Psoas muscle (tissue), 8 donors: ENCODE results near the gene WDR44. TPM values are rescaled to one million over a fixed set of nuclear protein-coding genes. Genes with fewer than 3 reads are reported as not detected.
A peak's percentile ranks its signal among the peaks of the same experiment; 100 is the strongest.

Source experiments
- ATAC-seq, 4 donors: fragments of 200-7000 bp; cut with Tn5 transposase; one replicate each; pipeline ENCODE4 v1.9.1; 2020; ENCODE audit warnings: moderate library complexity in 3 of 4, mild to moderate bottlenecking in 2 of 4
- DNase-seq, 2 donors: peaks; one replicate each; pipeline ENCODE4 v3.0.0-alpha.2; 2020
- H3K27ac ChIP-seq: fragments of 200-600 bp; one replicate; pipeline ENCODE4 v1.8.0; 2022
- H3K27me3 ChIP-seq, 3 donors: fragments of 200-600 bp in 1 of 3; one replicate each; pipeline versions ENCODE4 v1.6.1 to v1.8.0; 2013 to 2022; ENCODE audit warnings: low read length in 2 of 3, mild to moderate bottlenecking in 2 of 3, moderate library complexity in 1 of 3; ENCODE audit not compliant: insufficient read depth in 3 of 3
- H3K36me3 ChIP-seq, 2 donors: fragments of 200-600 bp in 1 of 2; one replicate each; pipeline versions ENCODE4 v1.6.1 to v1.8.0; 2013 to 2022; ENCODE audit warnings: low read depth in 1 of 2, mild to moderate bottlenecking in 1 of 2, moderate library complexity in 1 of 2; ENCODE audit not compliant: insufficient read depth in 1 of 2
- H3K4me1 ChIP-seq: fragments of 200-600 bp; one replicate; pipeline ENCODE4 v1.8.0; 2022
- H3K4me3 ChIP-seq: fragments of 200-600 bp; one replicate; pipeline ENCODE4 v1.8.0; 2022; ENCODE audit warnings: mild to moderate bottlenecking
- H3K9me3 ChIP-seq: fragments of 200-600 bp; one replicate; pipeline ENCODE4 v1.8.0; 2022
- WGBS, 3 donors: extraction: QIAGEN DNeasy Blood & Tissue Kit; methylation state at CpG; one replicate each; pipeline versions ENCODE4 v1.1.6 to v1.1.7; 2013; 5-methylcytosine and 5-hydroxymethylcytosine counted together
- intact Hi-C, 2 donors: fragments of 100-400 bp; cut with DNase I; formaldehyde crosslinking; loops; one replicate each; pipeline versions ENCODE4 v1.11.0 to v1.14.2; 2022
- polyA plus RNA-seq, 3 donors: library from polyadenylated mRNA; stranded (reverse); fragments of 200-250 nt; gene quantifications; one replicate each; pipeline ENCODE4 v1.2.3, GENCODE V29; 2013
- total RNA-seq, 4 donors: library from RNA; stranded (reverse); fragmentation: NEBNext Ultra II Directional in 2 of 4; extraction: Animal tissue kit (Norgen Biotek cat#: 25700) in 2 of 4; gene quantifications; one replicate each; pipeline versions ENCODE4 v1.2.1 to v1.2.4, GENCODE V29; 2021 to 2023
- TF ChIP-seq, protein P1 (sequence below): fragments of 200-600 bp; IDR thresholded peaks from one replicate; pipeline ENCODE4 v1.8.0; 2022; ENCODE audit warnings: antibody characterized with exemption
- donor health status: healthy with polysubstance abuse.
- donor health status: DM: no; HTN: no; CAD: no; lungs with moderate emphysema.
- donor health status: Bipolar disorder and iron deficiency.
- donor health status: healthy.
- donor health status: DM: yes; HTN: yes; CAD: no.
- donor health status: DM: no; HTN: no; CAD: no.
- donor health status: DM: no; HTN: no; CAD: no.
- donor health status: DM: yes; HTN: yes; CAD: no.

The WDR44 gene
- total and polyA plus RNA-seq, 7 donors: 4.4 to 13.1 (median 9.6) TPM

DNA sequence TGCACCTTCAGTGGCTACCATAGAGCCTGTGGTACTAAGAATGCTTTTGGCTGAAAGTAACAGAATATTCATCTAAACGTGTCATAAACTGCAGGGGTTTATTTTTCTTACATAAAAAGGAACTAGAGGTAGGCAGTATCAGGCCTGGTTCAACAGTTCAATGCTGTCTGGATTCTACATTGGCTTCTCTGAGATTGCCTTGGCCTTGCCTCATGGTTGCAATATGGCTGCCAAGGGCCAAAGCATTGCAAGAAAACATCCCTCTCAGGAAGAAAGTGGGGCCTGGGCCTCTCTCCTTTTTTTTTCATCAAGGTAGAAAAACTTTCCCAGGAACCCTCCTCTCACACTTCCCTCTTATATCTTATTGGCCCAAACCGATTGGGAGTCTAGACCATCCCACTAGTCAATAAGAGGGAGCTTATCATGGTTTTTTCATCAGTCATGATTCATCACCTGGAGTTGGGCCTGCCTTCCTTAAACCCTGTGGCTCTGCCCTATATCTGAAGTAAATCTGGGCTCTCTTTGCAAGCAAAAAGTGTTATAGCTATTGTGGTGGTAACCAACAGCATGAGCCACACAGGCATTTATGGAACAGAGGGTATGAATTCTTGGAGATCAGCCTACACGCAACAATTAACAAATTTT is 147.9 kb downstream of the WDR44 start:
- DNase-seq (no peak), ATAC-seq (no peak)
- no peaks in the 10 kb centered on the region for H3K4me1 ChIP-seq
- intact Hi-C loops: no loop called here
- 68 to 91% (median 88%) methylated on average over 2 to 3 of the region's 3 CpGs for WGBS, 3 donors
- TF ChIP-seq, protein P1, sequence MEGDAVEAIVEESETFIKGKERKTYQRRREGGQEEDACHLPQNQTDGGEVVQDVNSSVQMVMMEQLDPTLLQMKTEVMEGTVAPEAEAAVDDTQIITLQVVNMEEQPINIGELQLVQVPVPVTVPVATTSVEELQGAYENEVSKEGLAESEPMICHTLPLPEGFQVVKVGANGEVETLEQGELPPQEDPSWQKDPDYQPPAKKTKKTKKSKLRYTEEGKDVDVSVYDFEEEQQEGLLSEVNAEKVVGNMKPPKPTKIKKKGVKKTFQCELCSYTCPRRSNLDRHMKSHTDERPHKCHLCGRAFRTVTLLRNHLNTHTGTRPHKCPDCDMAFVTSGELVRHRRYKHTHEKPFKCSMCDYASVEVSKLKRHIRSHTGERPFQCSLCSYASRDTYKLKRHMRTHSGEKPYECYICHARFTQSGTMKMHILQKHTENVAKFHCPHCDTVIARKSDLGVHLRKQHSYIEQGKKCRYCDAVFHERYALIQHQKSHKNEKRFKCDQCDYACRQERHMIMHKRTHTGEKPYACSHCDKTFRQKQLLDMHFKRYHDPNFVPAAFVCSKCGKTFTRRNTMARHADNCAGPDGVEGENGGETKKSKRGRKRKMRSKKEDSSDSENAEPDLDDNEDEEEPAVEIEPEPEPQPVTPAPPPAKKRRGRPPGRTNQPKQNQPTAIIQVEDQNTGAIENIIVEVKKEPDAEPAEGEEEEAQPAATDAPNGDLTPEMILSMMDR: no peak
- no peak overlapping the region for H3K27ac ChIP-seq
- H3K9me3 ChIP-seq: no peaks in the 10 kb centered on the region
- no peaks in the 10 kb centered on the region for H3K36me3 ChIP-seq
- H3K27me3 ChIP-seq: peaks cover 0 to 36% (median 0%) of the 10 kb centered on the region in 3 donors
- H3K4me3 ChIP-seq: no peak overlapping the region

DNA sequence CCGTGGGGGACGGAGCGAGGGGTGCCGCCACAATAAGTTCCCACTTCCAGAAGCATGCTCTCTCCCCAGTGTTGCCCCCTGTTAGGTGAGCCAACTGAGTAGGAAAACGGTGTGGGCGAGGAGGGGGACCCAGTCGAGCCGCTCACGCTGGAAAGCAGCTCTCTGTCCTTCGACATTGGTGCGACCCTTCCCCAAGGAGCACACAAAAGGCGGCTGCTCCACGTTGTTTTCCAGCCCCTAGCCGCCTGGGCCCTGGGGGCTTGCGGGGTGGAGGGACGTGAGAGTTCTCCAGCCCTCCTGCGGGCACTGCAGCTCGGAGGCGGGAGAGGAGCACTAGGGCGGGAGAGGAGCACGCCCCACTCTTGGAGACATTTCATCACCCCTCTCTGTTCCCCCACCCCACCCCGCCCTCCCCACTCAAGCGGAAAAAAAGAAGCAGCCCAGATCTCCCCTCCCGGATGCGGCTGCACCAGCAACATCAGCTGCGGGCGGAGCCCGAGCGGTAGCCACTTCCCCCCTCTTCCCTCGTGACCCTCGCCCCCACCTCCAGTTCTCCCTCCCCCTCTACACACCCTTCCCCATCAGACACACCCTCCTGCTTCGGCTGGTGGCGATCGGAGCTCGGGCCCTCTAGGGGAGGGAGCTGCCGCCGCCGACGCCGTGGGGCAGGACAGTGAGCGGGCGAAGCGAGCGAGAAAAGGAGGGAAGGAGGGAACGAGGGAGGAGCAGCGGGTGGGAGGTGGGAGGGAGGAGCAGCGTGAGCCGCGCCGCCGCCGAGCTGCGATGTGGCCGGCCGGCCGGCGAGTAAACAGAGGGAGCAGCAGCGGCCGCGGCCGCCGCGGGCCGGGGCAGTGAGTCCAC is 149.4 kb downstream of the WDR44 start, which contains the start of gene DOCK11:
TSS of gene DOCK11 (plus strand) at position 755 of the 861 bp plus-strand sequence. CDS start 157 bp downstream, outside the sequence.
- intact Hi-C loops: no loop called here
- Histone ChIP-seq H3K27me3 (peaks cover 0 to 48% (median 0%) of the 10 kb centered on the region in 3 donors), H3K27ac (peak within 1 kb of the TSS; percentile 16), H3K36me3 (no peaks in the 10 kb centered on the region), H3K4me3 (peak within 1 kb of the TSS; percentile 69), H3K4me1 (no peaks in the 10 kb centered on the region), H3K9me3 (no peaks in the 10 kb centered on the region)
- TF ChIP-seq, protein P1: no peak
- ATAC-seq (peak; percentile 63 to 89 (median 80)), DNase-seq (peak; percentile 80 to 88)
- 6 to 39% (median 27%) methylated on average over 13 to 62 of the region's 64 CpGs for WGBS, 3 donors

DNA sequence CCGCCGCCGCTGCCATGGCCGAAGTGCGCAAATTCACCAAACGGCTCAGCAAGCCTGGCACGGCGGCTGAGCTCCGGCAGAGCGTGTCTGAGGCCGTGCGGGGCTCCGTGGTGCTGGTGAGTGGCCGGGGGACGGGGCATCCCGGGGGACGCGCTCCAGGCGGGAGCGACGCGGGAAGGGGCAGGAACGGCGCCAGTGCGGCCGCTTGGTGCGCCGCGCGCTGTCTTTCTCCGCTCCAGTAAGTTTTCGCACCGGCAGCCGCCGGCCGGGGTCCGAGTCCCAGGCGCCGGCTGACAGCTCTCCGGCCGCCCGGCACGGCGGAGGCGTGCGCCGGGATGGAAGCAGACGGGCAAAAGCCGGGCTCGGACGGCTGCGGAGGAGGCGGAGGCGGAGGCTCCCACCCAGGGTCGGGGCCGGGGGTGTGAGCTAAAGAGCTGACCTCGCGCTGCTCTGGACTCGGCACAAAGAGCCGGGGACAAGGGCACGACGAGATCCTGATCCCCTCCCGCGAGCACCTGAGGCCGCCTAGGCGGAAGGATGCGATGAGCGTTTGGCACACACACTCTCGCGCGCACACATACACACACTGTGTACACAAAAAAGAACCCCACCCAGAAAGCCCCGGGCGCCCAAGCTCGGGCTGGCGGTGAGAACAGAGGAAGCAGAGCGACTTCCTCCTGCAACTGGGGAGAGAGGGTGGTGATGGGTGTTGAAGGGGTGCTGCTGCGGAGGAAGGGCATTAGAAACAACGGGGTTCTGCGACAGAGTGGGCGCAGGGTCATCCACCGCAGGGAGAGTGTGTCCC is 150.3 kb downstream of the WDR44 start:
- DNase-seq: peak; percentile 49 to 70
- peak overlapping the region; percentile 69 for H3K4me3 ChIP-seq
- H3K27ac ChIP-seq: peak overlapping the region; percentile 16
- WGBS, 3 donors: 1 to 24% (median 1%) methylated on average over 27 to 80 of the region's 81 CpGs
- peak; percentile 17 to 49 (median 28) for ATAC-seq
- intact Hi-C loops: no loop called here
- no peaks in the 10 kb centered on the region for H3K36me3 ChIP-seq
- TF ChIP-seq, protein P1: no peak
- no peaks in the 10 kb centered on the region for H3K4me1 ChIP-seq
- H3K9me3 ChIP-seq: no peaks in the 10 kb centered on the region
- H3K27me3 ChIP-seq: peaks cover 0 to 51% (median 0%) of the 10 kb centered on the region in 3 donors

DNA sequence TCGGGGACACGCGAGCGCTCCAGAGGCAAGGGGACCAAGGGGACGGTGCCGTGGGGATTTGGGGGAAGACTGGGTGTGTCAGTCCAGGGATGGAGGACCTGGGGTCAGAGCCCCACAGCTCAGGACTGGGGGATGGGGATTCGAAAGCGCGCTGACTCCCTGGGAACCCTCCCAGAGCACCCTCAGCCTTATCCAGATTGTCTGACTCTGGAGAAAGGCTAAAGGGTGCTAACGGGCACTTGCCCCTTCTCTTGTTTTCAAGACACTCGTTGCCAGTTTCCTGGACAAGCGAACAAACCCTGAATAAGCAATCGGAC is 150.8 kb downstream of the WDR44 start:
- ATAC-seq (no peak), DNase-seq (no peak)
- Histone ChIP-seq H3K36me3 (no peaks in the 10 kb centered on the region), H3K9me3 (no peaks in the 10 kb centered on the region), H3K4me3 (peak overlapping the region; percentile 69), H3K27ac (peak overlapping the region; percentile 16), H3K27me3 (peaks cover 0 to 53% (median 0%) of the 10 kb centered on the region in 3 donors), H3K4me1 (no peaks in the 10 kb centered on the region)
- TF ChIP-seq, protein P1: no peak
- 6 to 37% (median 8%) methylated on average over 13 of the region's 13 CpGs for WGBS, 3 donors
- intact Hi-C loops: no loop called here
